A549 (cell line): Measurements from ENCODE around the gene HLCS. TPM values are rescaled to one million over a fixed set of nuclear protein-coding genes. Genes with fewer than 3 reads are reported as not detected.
A peak's percentile ranks its signal among the peaks of the same experiment; 100 is the strongest.

Source experiments
- ATAC-seq, 2 experiments: fragments of 200-7000 bp in 1 of 2; fragments of >200 bp in 1 of 2; cut with Nextera tagmentation in 1 of 2; cut with Tn5 transposase in 1 of 2; 3 replicates each; pipeline versions ENCODE4 v1.8.0 to v1.9.1; 2018 to 2020; ENCODE audit warnings: mild to moderate bottlenecking in 1 of 2, moderate library complexity in 1 of 2
- CTCF ChIA-PET: fragments of 300-600 bp; sonication (Branson Sonifier 250); formaldehyde crosslinking; extraction: SDS; loops from one replicate; lab custom pipeline; 2021; ENCODE audit warnings: antibody characterized with exemption, inconsistent platforms; lab: Yijun Ruan, JAX
- POLR2A ChIA-PET: fragments of 350-600 bp; formaldehyde crosslinking; extraction: SDS; loops from one replicate; lab custom pipeline; 2021; ENCODE audit warnings: antibody characterized with exemption, inconsistent platforms; lab: Yijun Ruan, JAX
- DNase-seq, 2 experiments: peaks; one replicate each; pipeline versions ENCODE4 v3.0.0 to v3.0.0-alpha.2; 2011 to 2016; ENCODE audit warnings: low read depth in 1 of 2, low spot score in 1 of 2
- FAIRE-seq: peaks from 2 replicates; lab custom pipeline; 2011; peaks lifted over from hg19 to GRCh38; lab: Jason Lieb, UNC
- H3K27ac ChIP-seq, 2 experiments: fragments of >200 bp; sonication (Bioruptor Twin); formaldehyde crosslinking; 3 replicates each; pipeline ENCODE4 v1.5.1; 2016 to 2017
- H3K4me1 ChIP-seq: fragments of >200 bp; sonication (Bioruptor Twin); formaldehyde crosslinking; 3 replicates; pipeline ENCODE4 v1.6.1; 2016
- H3K4me2 ChIP-seq: fragments of >200 bp; sonication (Bioruptor Twin); formaldehyde crosslinking; 3 replicates; pipeline ENCODE4 v1.6.1; 2016
- H3K4me3 ChIP-seq: fragments of >200 bp; sonication (Bioruptor Twin); formaldehyde crosslinking; 3 replicates; pipeline ENCODE4 v1.5.1; 2016
- H3K9me3 ChIP-seq: fragments of >200 bp; sonication (Bioruptor Twin); formaldehyde crosslinking; 3 replicates; pipeline ENCODE4 v1.6.1; 2016
- ATOH8 ChIP-seq: fragments of 250-450 bp; sonication (Bioruptor Pico); IDR thresholded peaks from 2 replicates; pipeline ENCODE4 v1.5.0; 2020; ENCODE audit warnings: low read depth, mild to moderate bottlenecking, moderate library complexity
- CBX8 ChIP-seq: fragments of 200-600 bp; sonication (generic); IDR thresholded peaks from 2 replicates; pipeline ENCODE4 v1.6.1; 2016
- CEBPB ChIP-seq, 2 experiments: fragments of >200 bp in 1 of 2; sonication (Bioruptor Twin) in 1 of 2; formaldehyde crosslinking in 1 of 2; IDR thresholded peaks; 2 replicates each; pipeline ENCODE4 v1.6.1; 2012 to 2016
- CHD4 ChIP-seq: fragments of 200-600 bp; sonication (generic); IDR thresholded peaks from 2 replicates; pipeline ENCODE4 v1.6.1; 2016; ENCODE audit warnings: antibody characterized with exemption, mild to moderate bottlenecking, borderline replicate concordance
- EHMT2 ChIP-seq: fragments of 200-600 bp; sonication (generic); IDR thresholded peaks from 2 replicates; pipeline ENCODE4 v1.6.1; 2016; ENCODE audit warnings: antibody characterized with exemption, low read depth, mild to moderate bottlenecking, moderate library complexity
- FOXS1 ChIP-seq: fragments of 250-450 bp; sonication (Bioruptor Pico); IDR thresholded peaks from 2 replicates; pipeline ENCODE4 v1.5.0; 2020; ENCODE audit warnings: mild to moderate bottlenecking, moderate library complexity
- GATA3 ChIP-seq: IDR thresholded peaks from 2 replicates; pipeline ENCODE4 v1.6.1; 2012; ENCODE audit warnings: borderline replicate concordance
- HEYL ChIP-seq: fragments of 250-450 bp; sonication (Bioruptor Pico); IDR thresholded peaks from 2 replicates; pipeline ENCODE4 v1.8.0; 2021; ENCODE audit warnings: mild to moderate bottlenecking, moderate library complexity
- KDM1A ChIP-seq: fragments of 200-600 bp; sonication (generic); IDR thresholded peaks from 2 replicates; pipeline ENCODE4 v1.6.1; 2016; ENCODE audit warnings: low read depth, mild to moderate bottlenecking
- MYC ChIP-seq: IDR thresholded peaks from 2 replicates; pipeline ENCODE4 v1.6.1; 2012; ENCODE audit warnings: mild to moderate bottlenecking, inconsistent platforms, low read length, improper control_type of control experiment, borderline replicate concordance
- NFE2L2 ChIP-seq: fragments of 150-350 bp; conservative IDR thresholded peaks from 2 replicates; pipeline ENCODE4 v1.6.1; 2014; ENCODE audit warnings: low read length
- NR3C1 ChIP-seq: fragments of >200 bp; sonication (Bioruptor Twin); formaldehyde crosslinking; IDR thresholded peaks from 3 replicates; pipeline ENCODE4 v1.6.1; 2017
- RFX5 ChIP-seq: fragments of 450-650 bp; IDR thresholded peaks from 2 replicates; pipeline ENCODE4 v1.7.1; 2014; ENCODE audit warnings: antibody characterized with exemption, mild to moderate bottlenecking, moderate library complexity
- SMC3 ChIP-seq: fragments of >200 bp; sonication (Bioruptor Twin); formaldehyde crosslinking; IDR thresholded peaks from 3 replicates; pipeline ENCODE4 v1.6.1; 2018; ENCODE audit warnings: inconsistent platforms
- TFCP2L1 ChIP-seq: fragments of 250-450 bp; sonication (Bioruptor Pico); IDR thresholded peaks from 2 replicates; pipeline ENCODE4 v1.5.0; 2021; ENCODE audit warnings: mild to moderate bottlenecking
- ZC3H11A ChIP-seq: fragments of 450-650 bp; IDR thresholded peaks from 2 replicates; pipeline ENCODE4 v1.6.1; 2014; ENCODE audit warnings: antibody characterized with exemption, mild to moderate bottlenecking
- ZNF302 ChIP-seq: fragments of 250-450 bp; sonication (Bioruptor Pico); IDR thresholded peaks from 2 replicates; pipeline ENCODE4 v1.9.0; 2021; ENCODE audit warnings: inconsistent platforms, mild to moderate bottlenecking, moderate library complexity
- WGBS: methylation state at CpG from one replicate; pipeline ENCODE4 v1.1.6; 2017; ENCODE audit errors: missing lambda C conversion rate; 5-methylcytosine and 5-hydroxymethylcytosine counted together
- polyA plus RNA-seq, 4 experiments: library from polyadenylated mRNA; depleted of rRNA in 3 of 4; stranded (reverse); fragments of >200 nt; fragmentation: RNase III in 1 of 4; extraction: RNeasy Plus Mini Kit Qiagen cat#74134 plus additional on column Dnase treatment in 1 of 4; gene quantifications; 2 replicates in 3 of 4; 3 replicates in 1 of 4; pipeline ENCODE4 v1.2.3, GENCODE V29; 2011 to 2017
- TF ChIP-seq, protein P1 (sequence below): fragments of >200 bp; sonication (Bioruptor Twin); formaldehyde crosslinking; IDR thresholded peaks from 3 replicates; pipeline ENCODE4 v1.6.1; 2016
- TF ChIP-seq, protein P2 (sequence below): fragments of 150-350 bp; IDR thresholded peaks from 2 replicates; pipeline ENCODE4 v1.6.1; 2014; ENCODE audit warnings: low read depth, mild to moderate bottlenecking, low read length
- TF ChIP-seq, protein P3 (sequence below): fragments of 200-600 bp; sonication (generic); IDR thresholded peaks from 2 replicates; pipeline ENCODE4 v1.6.1; 2016; ENCODE audit warnings: antibody characterized with exemption, mild to moderate bottlenecking, moderate library complexity
- TF ChIP-seq, protein P4 (sequence below): fragments of >200 bp; sonication (Bioruptor Twin); formaldehyde crosslinking; IDR thresholded peaks from 2 replicates; pipeline ENCODE4 v1.6.1; 2016

HLCS gene
- polyA plus RNA-seq, 2 of the 4 experiments (the other 2 are of a cell fraction) = 8.4 to 24.3 TPM

DNA sequence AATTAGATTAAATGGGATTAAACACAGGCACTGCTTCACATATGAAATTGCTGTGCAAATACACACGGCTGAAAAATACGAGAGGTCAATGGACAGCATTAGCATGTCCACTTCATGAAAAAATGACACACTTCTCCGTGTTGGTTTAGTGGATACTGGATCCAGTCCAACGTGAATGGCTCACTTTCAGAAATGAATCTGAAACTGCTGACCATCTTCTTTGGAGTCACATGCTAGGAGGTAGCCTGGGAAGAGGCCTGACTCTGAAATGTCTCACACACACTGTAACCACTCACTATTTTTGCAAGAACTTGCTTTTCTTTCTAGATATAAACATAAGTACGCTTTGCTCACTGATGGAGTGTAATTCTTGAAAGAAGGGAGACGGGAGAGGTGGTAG, 127.3 kb downstream of the HLCS start (continued):
- TF ChIP-seq, protein P1, sequence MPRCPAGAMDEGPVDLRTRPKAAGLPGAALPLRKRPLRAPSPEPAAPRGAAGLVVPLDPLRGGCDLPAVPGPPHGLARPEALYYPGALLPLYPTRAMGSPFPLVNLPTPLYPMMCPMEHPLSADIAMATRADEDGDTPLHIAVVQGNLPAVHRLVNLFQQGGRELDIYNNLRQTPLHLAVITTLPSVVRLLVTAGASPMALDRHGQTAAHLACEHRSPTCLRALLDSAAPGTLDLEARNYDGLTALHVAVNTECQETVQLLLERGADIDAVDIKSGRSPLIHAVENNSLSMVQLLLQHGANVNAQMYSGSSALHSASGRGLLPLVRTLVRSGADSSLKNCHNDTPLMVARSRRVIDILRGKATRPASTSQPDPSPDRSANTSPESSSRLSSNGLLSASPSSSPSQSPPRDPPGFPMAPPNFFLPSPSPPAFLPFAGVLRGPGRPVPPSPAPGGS = no peak
- no peak for TF ChIP-seq FOXS1

DNA sequence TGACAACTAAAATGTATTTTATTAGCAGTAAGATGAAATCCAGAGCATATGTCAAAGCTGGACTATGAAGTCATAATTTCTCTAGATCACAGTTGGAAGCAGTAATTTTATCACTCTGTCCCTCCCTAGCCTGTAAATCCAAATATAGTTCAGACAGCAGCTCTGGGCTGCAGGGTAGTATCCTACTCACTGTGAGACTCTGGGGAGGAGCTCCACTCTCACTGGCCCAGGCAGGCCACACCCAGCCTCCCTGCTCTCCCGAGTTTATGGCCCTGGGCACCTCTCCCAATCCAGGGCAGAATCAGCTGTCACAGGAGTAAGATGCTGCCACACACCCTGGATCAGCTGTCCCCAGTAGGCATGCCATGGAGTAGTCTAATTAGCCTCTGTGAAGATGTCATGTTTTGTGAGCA, 131.1 kb downstream of the HLCS start:
- Histone ChIP-seq H3K4me2 (no peak overlapping the region), H3K4me3 (no peak overlapping the region), H3K4me1 (peaks cover 11% of the 10 kb centered on the region; the same call in 2 of the 3 replicates), H3K9me3 (no peaks in the 10 kb centered on the region), H3K27ac (peak overlapping the region in 1 of 2 experiments; percentile 42; a peak in 1 of 6 replicates)
- POLR2A ChIA-PET = no interaction called here
- TF ChIP-seq, protein P1 = no peak
- no peak for TF ChIP-seq TFCP2L1 (CRISPR knock-in tag)
- TF ChIP-seq, protein P2, sequence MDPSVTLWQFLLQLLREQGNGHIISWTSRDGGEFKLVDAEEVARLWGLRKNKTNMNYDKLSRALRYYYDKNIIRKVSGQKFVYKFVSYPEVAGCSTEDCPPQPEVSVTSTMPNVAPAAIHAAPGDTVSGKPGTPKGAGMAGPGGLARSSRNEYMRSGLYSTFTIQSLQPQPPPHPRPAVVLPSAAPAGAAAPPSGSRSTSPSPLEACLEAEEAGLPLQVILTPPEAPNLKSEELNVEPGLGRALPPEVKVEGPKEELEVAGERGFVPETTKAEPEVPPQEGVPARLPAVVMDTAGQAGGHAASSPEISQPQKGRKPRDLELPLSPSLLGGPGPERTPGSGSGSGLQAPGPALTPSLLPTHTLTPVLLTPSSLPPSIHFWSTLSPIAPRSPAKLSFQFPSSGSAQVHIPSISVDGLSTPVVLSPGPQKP = no peak
- TF ChIP-seq NR3C1 = no peak
- TF ChIP-seq, protein P3, sequence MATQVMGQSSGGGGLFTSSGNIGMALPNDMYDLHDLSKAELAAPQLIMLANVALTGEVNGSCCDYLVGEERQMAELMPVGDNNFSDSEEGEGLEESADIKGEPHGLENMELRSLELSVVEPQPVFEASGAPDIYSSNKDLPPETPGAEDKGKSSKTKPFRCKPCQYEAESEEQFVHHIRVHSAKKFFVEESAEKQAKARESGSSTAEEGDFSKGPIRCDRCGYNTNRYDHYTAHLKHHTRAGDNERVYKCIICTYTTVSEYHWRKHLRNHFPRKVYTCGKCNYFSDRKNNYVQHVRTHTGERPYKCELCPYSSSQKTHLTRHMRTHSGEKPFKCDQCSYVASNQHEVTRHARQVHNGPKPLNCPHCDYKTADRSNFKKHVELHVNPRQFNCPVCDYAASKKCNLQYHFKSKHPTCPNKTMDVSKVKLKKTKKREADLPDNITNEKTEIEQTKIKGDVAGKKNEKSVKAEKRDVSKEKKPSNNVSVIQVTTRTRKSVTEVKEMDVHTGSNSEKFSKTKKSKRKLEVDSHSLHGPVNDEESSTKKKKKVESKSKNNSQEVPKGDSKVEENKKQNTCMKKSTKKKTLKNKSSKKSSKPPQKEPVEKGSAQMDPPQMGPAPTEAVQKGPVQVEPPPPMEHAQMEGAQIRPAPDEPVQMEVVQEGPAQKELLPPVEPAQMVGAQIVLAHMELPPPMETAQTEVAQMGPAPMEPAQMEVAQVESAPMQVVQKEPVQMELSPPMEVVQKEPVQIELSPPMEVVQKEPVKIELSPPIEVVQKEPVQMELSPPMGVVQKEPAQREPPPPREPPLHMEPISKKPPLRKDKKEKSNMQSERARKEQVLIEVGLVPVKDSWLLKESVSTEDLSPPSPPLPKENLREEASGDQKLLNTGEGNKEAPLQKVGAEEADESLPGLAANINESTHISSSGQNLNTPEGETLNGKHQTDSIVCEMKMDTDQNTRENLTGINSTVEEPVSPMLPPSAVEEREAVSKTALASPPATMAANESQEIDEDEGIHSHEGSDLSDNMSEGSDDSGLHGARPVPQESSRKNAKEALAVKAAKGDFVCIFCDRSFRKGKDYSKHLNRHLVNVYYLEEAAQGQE = no peak
- no peak for TF ChIP-seq CEBPB (IDR thresholded peaks at IDR 0.05)
- no peak for TF ChIP-seq HEYL
- no peak for TF ChIP-seq ATOH8
- TF ChIP-seq KDM1A = no peak
- no peak for TF ChIP-seq GATA3
- no peak for TF ChIP-seq EHMT2
- no peak for TF ChIP-seq NFE2L2
- no peak for TF ChIP-seq ZC3H11A
- TF ChIP-seq, protein P4, sequence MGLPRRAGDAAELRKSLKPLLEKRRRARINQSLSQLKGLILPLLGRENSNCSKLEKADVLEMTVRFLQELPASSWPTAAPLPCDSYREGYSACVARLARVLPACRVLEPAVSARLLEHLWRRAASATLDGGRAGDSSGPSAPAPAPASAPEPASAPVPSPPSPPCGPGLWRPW = no peak
- TF ChIP-seq RFX5 = no peak
- no peak for TF ChIP-seq SMC3
- no peak for TF ChIP-seq ZNF302 (CRISPR knock-in tag)
- TF ChIP-seq CHD4 = no peak
- no peak for TF ChIP-seq CBX8
- no peak for TF ChIP-seq MYC
- CTCF ChIA-PET = no interaction called here
- FAIRE-seq (no peak), DNase-seq (no peak), ATAC-seq (peak; percentile 70 to 81; a peak in 4 of 6 replicates)
- no CpG with 5 or more reads among the region's 1 CpG for WGBS
